ENCODE data around the gene NKIRAS2.

NKIRAS2 gene

GRCh38 chr17:42019509-42020404 lies at the start of gene NKIRAS2:
TSS of gene NKIRAS2 (plus strand) at chr17:42020090. CDS start at chr17:42021578, 1,488 bp downstream.
- DNase-seq (ENCODE audit: low read depth), result no peak

GRCh38 chr17:41970901-41971331 lies 49.0 kb upstream of the NKIRAS2 start:
- DNase-seq (ENCODE audit: low read depth), result no peak

- no peak for DNase-seq (ENCODE audit: low read depth)
These were observed 48.0 kb upstream of the NKIRAS2 start for GRCh38 chr17:41971721-41972523.

GRCh38 chr17:41972571-41973407 lies 47.1 kb upstream of the NKIRAS2 start:
- no peak for DNase-seq (ENCODE audit: low read depth)

GRCh38 chr17:41973408-41973811 lies 46.5 kb upstream of the NKIRAS2 start:
- no peak for DNase-seq (ENCODE audit: low read depth)

- no peak for DNase-seq (ENCODE audit: low read depth)
These were observed 45.9 kb upstream of the NKIRAS2 start for GRCh38 chr17:41974031-41974430.

GRCh38 chr17:41974658-41975057 lies 45.2 kb upstream of the NKIRAS2 start:
- DNase-seq (ENCODE audit: low read depth), result no peak

- DNase-seq (ENCODE audit: low read depth), result no peak
These were observed 44.5 kb upstream of the NKIRAS2 start for GRCh38 chr17:41975099-41976083.

- no peak for DNase-seq (ENCODE audit: low read depth)
These were observed 43.6 kb upstream of the NKIRAS2 start for GRCh38 chr17:41976142-41976768.

- DNase-seq (ENCODE audit: low read depth), result no peak
These were observed 41.9 kb upstream of the NKIRAS2 start for GRCh38 chr17:41977991-41978390.

- DNase-seq (ENCODE audit: low read depth), result no peak
These were observed 37.7 kb upstream of the NKIRAS2 start for GRCh38 chr17:41982026-41982760.

- no peak for DNase-seq (ENCODE audit: low read depth)
These were observed 35.4 kb upstream of the NKIRAS2 start for GRCh38 chr17:41984454-41984853.

GRCh38 chr17:41985919-41986318 lies 34.0 kb upstream of the NKIRAS2 start:
- no peak for DNase-seq (ENCODE audit: low read depth)

GRCh38 chr17:41986634-41987033 lies 33.3 kb upstream of the NKIRAS2 start:
- DNase-seq (ENCODE audit: low read depth), result no peak

GRCh38 chr17:41987642-41988041 lies 32.2 kb upstream of the NKIRAS2 start:
- no peak for DNase-seq (ENCODE audit: low read depth)

- DNase-seq (ENCODE audit: low read depth), result no peak
These were observed 31.5 kb upstream of the NKIRAS2 start for GRCh38 chr17:41988418-41988817.

GRCh38 chr17:41989702-41990419 lies 30.0 kb upstream of the NKIRAS2 start:
- DNase-seq (ENCODE audit: low read depth), result no peak

- no peak for DNase-seq (ENCODE audit: low read depth)
These were observed 27.3 kb upstream of the NKIRAS2 start for GRCh38 chr17:41992576-41992975.

GRCh38 chr17:41996855-41997164 lies 23.1 kb upstream of the NKIRAS2 start:
- DNase-seq (ENCODE audit: low read depth), result no peak
